HUES64 (cell line): ENCODE data around the gene MYO3A.
"Not testable (repeated sequence)": the region's sequence is repeated elsewhere in the genome, so short reads cannot be mapped to it uniquely, and the experiment has no call there.

Source experiments
- H3K27ac ChIP-seq: 2 replicates; pipeline ENCODE4 v1.7.0; 2013; ENCODE audit warnings: low read depth, low read length, inconsistent platforms
- H3K27me3 ChIP-seq: 2 replicates; pipeline ENCODE4 v1.6.1; 2013; ENCODE audit warnings: mild to moderate bottlenecking, low read length; ENCODE audit not compliant: insufficient read depth
- H3K36me3 ChIP-seq: 2 replicates; pipeline ENCODE4 v1.6.1; 2013; ENCODE audit warnings: mild to moderate bottlenecking, low read length; ENCODE audit not compliant: insufficient read depth
- H3K4me1 ChIP-seq: 2 replicates; pipeline ENCODE4 v1.6.1; 2013; ENCODE audit warnings: mild to moderate bottlenecking, low read length, moderate library complexity; ENCODE audit not compliant: insufficient read depth
- H3K4me3 ChIP-seq: 2 replicates; pipeline ENCODE4 v1.5.1; 2013; ENCODE audit warnings: mild to moderate bottlenecking, low read length, moderate library complexity
- H3K9ac ChIP-seq: 2 replicates; pipeline ENCODE4 v1.6.1; 2013; ENCODE audit warnings: mild to moderate bottlenecking, low read depth, low read length
- H3K9me3 ChIP-seq: 2 replicates; pipeline ENCODE4 v1.6.1; 2013; ENCODE audit warnings: low read depth, low read length; ENCODE audit not compliant: insufficient read depth
- WGBS: fragments of 150-250, 120-280 bp; methylation state at CpG from one replicate; pipeline ENCODE4 v1.1.7; 2013; ENCODE audit warnings: missing lambda C conversion rate; 5-methylcytosine and 5-hydroxymethylcytosine counted together

The MYO3A gene

GRCh38 chr10:26043469-26043868 lies 109.4 kb downstream of the MYO3A start:
- no peak overlapping the region for H3K9ac ChIP-seq
- no peak overlapping the region for H3K4me3 ChIP-seq
- H3K27me3 ChIP-seq = no peaks in the 10 kb centered on the region
- H3K4me1 ChIP-seq = no peaks in the 10 kb centered on the region
- no peaks in the 10 kb centered on the region for H3K9me3 ChIP-seq
- WGBS = 91% methylated on average over 2 of the region's 2 CpGs
- H3K36me3 ChIP-seq = no peaks in the 10 kb centered on the region
- H3K27ac ChIP-seq = no peak overlapping the region

- Histone ChIP-seq H3K27ac (no peak overlapping the region), H3K36me3 (no peaks in the 10 kb centered on the region), H3K27me3 (no peaks in the 10 kb centered on the region), H3K9ac (no peak overlapping the region), H3K4me1 (no peaks in the 10 kb centered on the region), H3K4me3 (no peak overlapping the region), H3K9me3 (no peaks in the 10 kb centered on the region)
- 93% methylated on average over 3 of the region's 3 CpGs for WGBS
Measured at GRCh38 chr10:26044141-26044749, 110.2 kb downstream of the MYO3A start.

DNA sequence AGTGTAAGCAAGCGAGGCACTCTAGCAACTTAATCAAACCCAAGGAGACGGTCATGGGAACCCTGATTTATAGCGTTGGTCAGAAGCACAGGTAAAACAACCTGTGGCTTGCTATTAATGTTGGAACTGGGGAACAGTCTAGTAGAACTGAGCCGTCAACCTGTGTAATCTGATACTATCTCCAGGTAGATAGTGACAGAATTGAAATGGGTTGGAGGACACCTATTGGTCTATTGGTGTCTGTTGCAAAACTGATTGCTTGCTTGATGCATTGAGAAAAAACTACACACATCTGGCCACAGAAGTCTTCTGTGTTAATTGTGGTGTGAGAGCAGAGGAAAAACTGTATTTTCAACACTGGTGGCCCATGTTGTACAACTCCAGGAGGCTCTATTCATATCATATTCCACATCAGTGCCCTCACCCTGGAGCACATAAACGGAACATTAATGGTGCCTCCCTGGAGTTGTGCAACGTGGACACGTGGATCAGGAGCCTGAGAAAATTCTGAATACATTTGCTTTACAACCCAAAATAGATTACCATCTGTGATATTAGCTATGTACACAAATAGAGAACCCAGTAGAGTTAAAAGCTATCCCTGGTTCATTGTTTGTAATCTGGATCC lies 112.2 kb downstream of the MYO3A start:
- Histone ChIP-seq H3K27me3 (no peaks in the 10 kb centered on the region), H3K27ac (no peak overlapping the region), H3K4me1 (no peaks in the 10 kb centered on the region), H3K36me3 (no peaks in the 10 kb centered on the region), H3K9me3 (no peaks in the 10 kb centered on the region), H3K4me3 (no peak overlapping the region), H3K9ac (no peak overlapping the region)
- WGBS = 91% methylated on average over 7 of the region's 7 CpGs

DNA sequence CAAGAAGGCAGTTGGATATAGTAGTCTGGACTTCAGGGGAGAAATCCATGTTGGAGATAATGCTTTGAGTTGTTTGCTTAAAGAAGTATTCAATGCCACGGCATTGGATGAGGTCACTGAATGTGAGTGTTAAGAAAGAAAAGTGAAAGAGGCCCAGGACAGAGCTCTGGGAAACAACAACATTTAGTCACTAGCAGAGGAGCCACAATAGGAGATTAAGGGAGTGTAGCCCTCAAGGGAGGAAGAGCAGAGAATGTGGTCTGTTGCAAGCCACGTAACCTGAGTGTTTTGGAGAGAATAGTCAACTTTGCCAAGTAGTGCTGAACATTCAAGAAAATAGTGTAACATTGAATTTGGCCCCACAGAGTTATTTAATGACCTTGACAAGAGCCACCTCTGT lies 114.7 kb downstream of the MYO3A start:
- Histone ChIP-seq H3K9me3 (no peaks in the 10 kb centered on the region), H3K36me3 (no peaks in the 10 kb centered on the region), H3K4me3 (no peak overlapping the region), H3K27me3 (no peaks in the 10 kb centered on the region), H3K9ac (no peak overlapping the region), H3K4me1 (no peaks in the 10 kb centered on the region), H3K27ac (no peak overlapping the region)
- WGBS = 86% methylated on average over 2 of the region's 2 CpGs

- Histone ChIP-seq H3K27ac (no peak overlapping the region), H3K9me3 (no peaks in the 10 kb centered on the region)
- 93% methylated on average over 4 of the region's 4 CpGs for WGBS
Measured at GRCh38 chr10:26052326-26052725, 118.3 kb downstream of the MYO3A start.

DNA sequence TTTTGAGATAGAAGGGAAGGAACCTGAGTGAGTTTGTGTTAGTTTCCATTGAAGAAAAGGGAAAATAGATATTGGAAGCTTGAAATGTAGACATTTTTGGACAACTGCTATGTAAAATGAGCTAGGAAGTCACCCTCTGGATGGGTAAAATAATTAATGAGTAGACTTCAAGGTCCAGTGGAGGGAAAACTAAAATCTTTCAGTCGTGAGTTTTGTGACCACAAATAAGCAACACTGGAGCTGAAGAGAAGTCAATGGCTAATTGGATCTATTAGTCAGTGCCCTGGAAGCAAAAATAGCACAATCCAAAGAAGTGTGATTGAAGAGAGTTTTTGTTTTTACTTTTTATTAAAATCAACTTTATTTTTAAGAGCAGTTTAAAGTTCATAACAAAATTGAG lies 123.4 kb downstream of the MYO3A start:
- Histone ChIP-seq H3K4me3 (no peak overlapping the region), H3K27me3 (no peaks in the 10 kb centered on the region), H3K4me1 (no peaks in the 10 kb centered on the region), H3K27ac (no peak overlapping the region), H3K9ac (no peak overlapping the region), H3K9me3 (no peaks in the 10 kb centered on the region), H3K36me3 (no peaks in the 10 kb centered on the region)
- WGBS = 92% methylated on average over 1 of the region's 1 CpG

More at GRCh38 chr10:26052326-26052725, 118.3 kb downstream of the MYO3A start:
- Histone ChIP-seq H3K9ac (no peak overlapping the region), H3K36me3 (no peaks in the 10 kb centered on the region), H3K27me3 (no peaks in the 10 kb centered on the region), H3K4me1 (no peaks in the 10 kb centered on the region), H3K4me3 (no peak overlapping the region)

GRCh38 chr10:26064106-26064505 lies 130.1 kb downstream of the MYO3A start:
- Histone ChIP-seq H3K27ac (no peak overlapping the region), H3K4me1 (peaks cover 3% of the 10 kb centered on the region; the same call in 1 of the 2 replicates), H3K9ac (no peak overlapping the region), H3K36me3 (no peaks in the 10 kb centered on the region), H3K9me3 (no peaks in the 10 kb centered on the region), H3K4me3 (no peak overlapping the region), H3K27me3 (no peaks in the 10 kb centered on the region)

DNA sequence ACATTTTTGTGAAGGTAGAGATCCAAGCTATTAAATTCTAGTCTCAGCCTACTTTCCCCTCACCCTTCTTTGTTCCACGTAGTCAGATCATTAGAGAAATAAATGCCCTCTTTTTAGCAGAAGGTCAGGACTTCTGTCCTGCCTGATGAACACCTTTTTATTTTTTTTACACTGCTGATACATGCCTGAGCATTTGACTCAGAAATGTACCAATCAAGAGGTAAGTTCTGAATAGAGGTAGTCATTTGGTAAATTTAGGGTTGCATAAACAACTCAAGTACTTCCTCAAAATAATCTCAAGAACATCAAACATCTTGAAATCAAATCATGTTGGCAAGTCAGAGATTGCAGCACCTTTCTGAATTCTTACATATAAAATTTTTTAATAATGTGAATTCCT lies 133.7 kb downstream of the MYO3A start:
- Histone ChIP-seq H3K4me1 (peaks cover 3% of the 10 kb centered on the region; the same call in 1 of the 2 replicates), H3K9ac (no peak overlapping the region), H3K36me3 (no peaks in the 10 kb centered on the region), H3K27ac (no peak overlapping the region), H3K27me3 (no peaks in the 10 kb centered on the region), H3K4me3 (no peak overlapping the region), H3K9me3 (no peaks in the 10 kb centered on the region)
- WGBS = 94% methylated on average over 1 of the region's 1 CpG

DNA sequence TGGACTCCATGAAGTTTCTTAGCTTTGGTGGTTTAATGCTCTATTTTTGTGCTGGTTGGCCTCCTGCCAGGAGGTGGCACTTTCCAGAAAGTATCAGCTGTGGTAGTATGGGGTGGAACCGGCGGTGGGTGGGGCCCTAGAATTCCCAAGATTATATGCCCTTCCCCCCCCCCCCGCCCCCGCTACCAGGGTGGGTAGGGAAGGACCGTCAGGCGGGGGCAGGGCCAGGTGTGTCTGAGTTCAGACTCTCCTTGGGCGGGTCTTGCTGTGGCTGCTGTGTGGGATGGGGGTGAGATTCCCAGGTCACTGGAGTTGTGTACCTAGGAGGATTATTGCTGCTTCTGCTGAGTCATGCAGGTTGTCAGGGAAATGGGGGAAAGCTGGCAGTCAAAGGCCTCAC lies 146.9 kb downstream of the MYO3A start:
- 90% methylated on average over 5 of the region's 7 CpGs for WGBS
- H3K27me3 ChIP-seq, H3K36me3 ChIP-seq: not testable (repeated sequence)

DNA sequence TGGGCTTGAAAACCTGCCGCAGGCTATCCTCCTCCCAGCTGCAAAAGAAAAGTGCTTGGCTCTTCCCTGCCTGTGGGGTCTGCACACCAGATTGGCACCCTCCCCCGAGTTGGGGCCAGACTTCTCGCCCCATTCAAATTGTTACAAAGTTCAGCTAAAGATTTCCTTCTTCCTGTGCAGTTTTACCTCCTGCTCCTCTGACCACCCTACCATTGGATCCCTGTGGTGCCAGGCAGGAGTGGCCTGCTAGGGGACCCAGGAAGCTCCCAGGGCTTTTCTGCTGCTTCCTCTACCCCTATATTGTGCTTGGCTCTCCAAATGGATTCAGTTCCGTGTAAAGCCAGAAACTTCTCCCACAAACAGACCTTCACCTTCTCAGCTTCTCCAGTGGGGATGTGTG lies 147.4 kb downstream of the MYO3A start:
- H3K27me3 ChIP-seq = no peaks in the 10 kb centered on the region
- no peak overlapping the region for H3K4me3 ChIP-seq
- H3K27ac ChIP-seq = no peak overlapping the region
- H3K9ac ChIP-seq = no peak overlapping the region
- H3K4me1 ChIP-seq = 0 out of 2 replicates have a peak, but pooled peaks cover 5% of the 10 kb centered on the region
- WGBS = 95% methylated on average over 4 of the region's 4 CpGs
- H3K36me3 ChIP-seq = no peaks in the 10 kb centered on the region
- peaks cover 3% of the 10 kb centered on the region; the same call in 1 of the 2 replicates for H3K9me3 ChIP-seq

More for the DNA sequence above, 146.9 kb downstream of the MYO3A start:
- not testable (repeated sequence) for H3K9ac ChIP-seq, H3K4me3 ChIP-seq, H3K27ac ChIP-seq, H3K4me1 ChIP-seq, H3K9me3 ChIP-seq

DNA sequence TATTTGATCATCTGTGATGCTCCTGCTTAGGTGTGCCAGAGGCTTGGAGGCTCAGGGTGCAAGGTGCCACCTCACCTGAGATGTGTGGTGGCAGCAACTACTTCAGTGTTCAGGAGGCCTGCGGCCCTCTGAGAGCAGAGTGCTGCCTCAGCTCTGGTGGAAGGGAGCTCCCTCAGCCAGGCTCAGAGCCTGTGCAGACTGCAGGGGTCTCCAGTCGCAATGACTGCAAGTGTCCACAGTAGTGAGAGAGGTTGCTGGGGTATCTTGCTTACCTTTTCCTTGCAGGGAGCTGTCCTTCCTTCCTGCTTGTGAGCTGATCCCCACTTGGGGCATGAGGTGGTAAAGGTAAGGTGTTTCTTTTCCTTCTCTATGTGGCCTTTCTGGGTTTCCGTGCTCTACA lies 151.5 kb downstream of the MYO3A start:
- no peaks in the 10 kb centered on the region for H3K27me3 ChIP-seq
- H3K4me1 ChIP-seq = 0 out of 2 replicates have a peak, but pooled peaks cover 5% of the 10 kb centered on the region
- no peaks in the 10 kb centered on the region for H3K9me3 ChIP-seq
- WGBS = 83% methylated on average over 3 of the region's 3 CpGs
- no peak overlapping the region for H3K27ac ChIP-seq
- H3K9ac ChIP-seq = no peak overlapping the region
- no peak overlapping the region for H3K4me3 ChIP-seq
- no peaks in the 10 kb centered on the region for H3K36me3 ChIP-seq
